ENCODE data around the gene TMEM63C.

The TMEM63C gene

DNA sequence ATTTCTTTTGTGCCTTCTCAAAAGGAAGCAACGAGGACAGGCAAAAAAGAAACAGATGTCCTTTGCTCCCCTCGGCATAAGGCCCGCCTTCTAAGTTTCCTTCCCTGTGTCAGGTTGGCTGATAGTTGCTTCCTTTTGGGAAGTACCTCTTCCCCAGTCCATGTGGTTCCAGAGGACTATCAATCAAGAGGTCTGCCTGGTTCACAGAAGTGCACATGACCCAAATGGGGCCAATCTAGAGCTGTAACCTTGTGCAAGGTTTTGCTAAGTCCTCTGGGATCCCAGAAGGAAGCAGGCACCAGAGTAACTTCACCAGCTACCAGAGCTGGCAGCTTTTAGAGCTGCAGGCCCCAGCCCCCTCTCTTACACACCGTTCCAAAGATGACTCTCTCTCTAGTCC, 42.6 kb downstream of the TMEM63C start:
- Histone ChIP-seq H2AFZ (ENCODE audit: low read length) (no peak overlapping the region), H3K79me2 (ENCODE audit: insufficient read depth, low read length) (no peaks in the 10 kb centered on the region), H3K9me2 (replicated peaks; ENCODE audit: low read depth, low read length) (no peaks in the 10 kb centered on the region), H3K9ac (ENCODE audit: low read depth, low read length, poor library complexity, severe bottlenecking) (no peak overlapping the region), H3K27me3 (ENCODE audit: insufficient read depth, low read length, poor library complexity, severe bottlenecking) (no peaks in the 10 kb centered on the region), H4K20me1 (ENCODE audit: insufficient read depth, low read length, poor library complexity, severe bottlenecking) (no peaks in the 10 kb centered on the region), H3K4me3 (ENCODE audit: low read length, poor library complexity, severe bottlenecking) (no peak overlapping the region), H3K4me1 (ENCODE audit: insufficient read depth, low read length, poor library complexity, severe bottlenecking) (no peaks in the 10 kb centered on the region), H3K36me3 (ENCODE audit: insufficient read depth, low read length) (no peaks in the 10 kb centered on the region), H3K4me2 (ENCODE audit: low read depth, low read length, poor library complexity, severe bottlenecking) (no peak overlapping the region), H3F3A (ENCODE audit: low read depth) (no peaks in the 10 kb centered on the region), H3K9me3 (ENCODE audit: insufficient read depth, low read depth, low read length) (no peaks in the 10 kb centered on the region)
- TF ChIP-seq, protein P1, sequence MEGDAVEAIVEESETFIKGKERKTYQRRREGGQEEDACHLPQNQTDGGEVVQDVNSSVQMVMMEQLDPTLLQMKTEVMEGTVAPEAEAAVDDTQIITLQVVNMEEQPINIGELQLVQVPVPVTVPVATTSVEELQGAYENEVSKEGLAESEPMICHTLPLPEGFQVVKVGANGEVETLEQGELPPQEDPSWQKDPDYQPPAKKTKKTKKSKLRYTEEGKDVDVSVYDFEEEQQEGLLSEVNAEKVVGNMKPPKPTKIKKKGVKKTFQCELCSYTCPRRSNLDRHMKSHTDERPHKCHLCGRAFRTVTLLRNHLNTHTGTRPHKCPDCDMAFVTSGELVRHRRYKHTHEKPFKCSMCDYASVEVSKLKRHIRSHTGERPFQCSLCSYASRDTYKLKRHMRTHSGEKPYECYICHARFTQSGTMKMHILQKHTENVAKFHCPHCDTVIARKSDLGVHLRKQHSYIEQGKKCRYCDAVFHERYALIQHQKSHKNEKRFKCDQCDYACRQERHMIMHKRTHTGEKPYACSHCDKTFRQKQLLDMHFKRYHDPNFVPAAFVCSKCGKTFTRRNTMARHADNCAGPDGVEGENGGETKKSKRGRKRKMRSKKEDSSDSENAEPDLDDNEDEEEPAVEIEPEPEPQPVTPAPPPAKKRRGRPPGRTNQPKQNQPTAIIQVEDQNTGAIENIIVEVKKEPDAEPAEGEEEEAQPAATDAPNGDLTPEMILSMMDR (conservative IDR thresholded peaks at IDR 0.05; ENCODE audit: low read length) = no peak
- no peak for TF ChIP-seq EZH2phosphoT487 (IDR thresholded peaks at IDR 0.05; ENCODE audit: borderline replicate concordance)

DNA sequence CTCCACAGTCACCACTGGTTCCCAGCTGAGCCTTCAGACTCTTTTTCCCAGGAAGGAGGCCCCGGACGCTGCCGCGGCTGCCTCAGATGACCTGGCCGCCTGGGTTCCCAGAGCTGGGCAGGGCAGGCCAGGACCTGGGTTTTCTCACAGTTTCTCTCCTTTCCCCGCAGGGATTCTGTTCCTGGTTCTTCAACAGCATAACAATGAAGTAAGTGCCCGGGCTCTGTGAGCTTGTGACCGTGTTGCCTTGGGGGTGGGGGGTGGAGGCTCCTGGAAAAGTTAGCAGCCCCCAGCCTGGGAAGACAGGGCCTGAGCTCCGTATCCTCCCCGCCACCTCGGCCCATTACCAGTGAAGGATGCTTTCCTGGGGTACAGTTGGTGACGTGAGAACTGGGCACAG, 43.7 kb downstream of the TMEM63C start:
- H3K4me2 ChIP-seq (ENCODE audit: low read depth, low read length, poor library complexity, severe bottlenecking) = no peak overlapping the region
- no peaks in the 10 kb centered on the region for H3K9me2 ChIP-seq (replicated peaks; ENCODE audit: low read depth, low read length)
- H3K9ac ChIP-seq (ENCODE audit: low read depth, low read length, poor library complexity, severe bottlenecking) = no peak overlapping the region

DNA sequence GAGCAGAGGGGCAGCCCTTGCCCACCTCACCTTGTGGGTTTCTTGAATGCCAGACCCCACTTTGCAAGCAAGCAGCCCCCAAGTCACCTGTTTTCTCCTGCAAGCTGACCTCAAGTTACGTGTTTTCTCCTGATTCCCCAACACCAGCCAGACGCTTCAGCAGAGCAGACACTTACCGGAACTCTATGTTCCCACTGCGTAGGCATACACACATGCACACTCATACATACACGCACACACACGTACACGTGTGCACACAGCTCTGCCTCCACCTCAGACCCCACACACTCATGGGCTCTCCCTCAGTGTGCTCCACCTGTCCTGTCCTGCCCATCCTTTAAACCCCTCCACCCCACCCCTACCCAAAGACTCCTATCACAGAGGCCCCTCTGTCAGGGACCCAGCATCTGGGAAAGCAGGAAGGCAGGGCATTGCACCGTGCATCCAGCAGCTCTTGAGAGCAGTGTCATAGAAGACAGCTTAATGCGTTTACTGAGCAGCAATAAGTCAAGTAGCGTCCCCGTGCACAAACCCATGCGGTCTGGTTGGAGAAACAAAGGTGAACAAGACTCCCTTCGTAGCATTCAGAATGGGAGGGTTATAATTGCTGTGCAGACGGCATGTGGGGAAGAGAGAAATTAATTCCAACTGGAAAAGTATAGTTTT, 44.4 kb downstream of the TMEM63C start:
- H3K79me2 ChIP-seq (ENCODE audit: insufficient read depth, low read length) = no peaks in the 10 kb centered on the region
- H3K9me2 ChIP-seq (replicated peaks; ENCODE audit: low read depth, low read length) = no peaks in the 10 kb centered on the region
- no peak overlapping the region for H2AFZ ChIP-seq (ENCODE audit: low read length)
- H3K9ac ChIP-seq (ENCODE audit: low read depth, low read length, poor library complexity, severe bottlenecking) = no peak overlapping the region
- no peak overlapping the region for H3K4me2 ChIP-seq (ENCODE audit: low read depth, low read length, poor library complexity, severe bottlenecking)
- no peaks in the 10 kb centered on the region for H3K9me3 ChIP-seq (ENCODE audit: insufficient read depth, low read depth, low read length)
- no peaks in the 10 kb centered on the region for H3F3A ChIP-seq (ENCODE audit: low read depth)
- TF ChIP-seq EZH2phosphoT487 (IDR thresholded peaks at IDR 0.05; ENCODE audit: borderline replicate concordance) = no peak
- TF ChIP-seq, protein P1 (conservative IDR thresholded peaks at IDR 0.05; ENCODE audit: low read length) = no peak
- no peaks in the 10 kb centered on the region for H4K20me1 ChIP-seq (ENCODE audit: insufficient read depth, low read length, poor library complexity, severe bottlenecking)
- H3K27me3 ChIP-seq (ENCODE audit: insufficient read depth, low read length, poor library complexity, severe bottlenecking) = no peaks in the 10 kb centered on the region
- no peaks in the 10 kb centered on the region for H3K4me1 ChIP-seq (ENCODE audit: insufficient read depth, low read length, poor library complexity, severe bottlenecking)
- H3K4me3 ChIP-seq (ENCODE audit: low read length, poor library complexity, severe bottlenecking) = no peak overlapping the region
- H3K36me3 ChIP-seq (ENCODE audit: insufficient read depth, low read length) = no peaks in the 10 kb centered on the region

More for the DNA sequence above, 43.7 kb downstream of the TMEM63C start:
- Histone ChIP-seq H3K27me3 (ENCODE audit: insufficient read depth, low read length, poor library complexity, severe bottlenecking) (no peaks in the 10 kb centered on the region), H3K4me3 (ENCODE audit: low read length, poor library complexity, severe bottlenecking) (no peak overlapping the region), H4K20me1 (ENCODE audit: insufficient read depth, low read length, poor library complexity, severe bottlenecking) (no peaks in the 10 kb centered on the region), H3K79me2 (ENCODE audit: insufficient read depth, low read length) (no peaks in the 10 kb centered on the region), H2AFZ (ENCODE audit: low read length) (no peak overlapping the region), H3K4me1 (ENCODE audit: insufficient read depth, low read length, poor library complexity, severe bottlenecking) (no peaks in the 10 kb centered on the region), H3K36me3 (ENCODE audit: insufficient read depth, low read length) (no peaks in the 10 kb centered on the region), H3F3A (ENCODE audit: low read depth) (no peaks in the 10 kb centered on the region), H3K9me3 (ENCODE audit: insufficient read depth, low read depth, low read length) (no peaks in the 10 kb centered on the region)
- TF ChIP-seq, protein P1 (conservative IDR thresholded peaks at IDR 0.05; ENCODE audit: low read length) = no peak
- no peak for TF ChIP-seq EZH2phosphoT487 (IDR thresholded peaks at IDR 0.05; ENCODE audit: borderline replicate concordance)
